GM12864 (cell line): ENCODE data around the gene OPCML.

Experiments
- DNase-seq: peaks from one replicate; pipeline ENCODE4 v3.0.0-alpha.2; 2011; ENCODE audit warnings: low read depth
- H3K4me3 ChIP-seq: 2 replicates; pipeline ENCODE4 v1.5.1; 2011; ENCODE audit warnings: mild to moderate bottlenecking, low read depth, low read length, control low read depth
- TF ChIP-seq, protein P1 (sequence below): IDR thresholded peaks from 2 replicates; pipeline ENCODE4 v1.5.1; 2011; ENCODE audit warnings: low read depth, mild to moderate bottlenecking, moderate library complexity, low read length, control low read depth, inconsistent platforms; ENCODE audit errors: missing control alignments

Gene OPCML

DNA sequence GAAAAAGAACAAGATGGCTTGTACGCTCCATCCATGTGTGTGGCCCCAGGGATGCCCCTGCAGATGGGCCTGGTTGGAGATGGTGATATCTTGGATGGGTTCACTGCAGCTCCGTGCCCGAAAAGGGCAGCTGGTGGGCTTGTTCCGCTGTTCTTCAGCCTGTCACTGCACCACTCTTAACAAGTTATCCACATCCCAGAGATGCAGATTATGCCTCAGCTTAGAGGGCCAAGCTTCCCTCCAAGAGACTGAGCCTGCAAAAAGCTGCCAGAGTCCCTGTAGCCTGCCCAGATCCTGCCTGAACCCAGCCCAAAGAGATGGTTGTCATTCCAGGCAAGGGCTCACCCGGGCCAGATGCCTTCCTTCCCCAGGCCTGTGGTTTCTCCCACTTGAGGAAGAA is 308.0 kb downstream of the OPCML start:
- DNase-seq: no peak
- H3K4me3 ChIP-seq: no peak overlapping the region
- TF ChIP-seq, protein P1, sequence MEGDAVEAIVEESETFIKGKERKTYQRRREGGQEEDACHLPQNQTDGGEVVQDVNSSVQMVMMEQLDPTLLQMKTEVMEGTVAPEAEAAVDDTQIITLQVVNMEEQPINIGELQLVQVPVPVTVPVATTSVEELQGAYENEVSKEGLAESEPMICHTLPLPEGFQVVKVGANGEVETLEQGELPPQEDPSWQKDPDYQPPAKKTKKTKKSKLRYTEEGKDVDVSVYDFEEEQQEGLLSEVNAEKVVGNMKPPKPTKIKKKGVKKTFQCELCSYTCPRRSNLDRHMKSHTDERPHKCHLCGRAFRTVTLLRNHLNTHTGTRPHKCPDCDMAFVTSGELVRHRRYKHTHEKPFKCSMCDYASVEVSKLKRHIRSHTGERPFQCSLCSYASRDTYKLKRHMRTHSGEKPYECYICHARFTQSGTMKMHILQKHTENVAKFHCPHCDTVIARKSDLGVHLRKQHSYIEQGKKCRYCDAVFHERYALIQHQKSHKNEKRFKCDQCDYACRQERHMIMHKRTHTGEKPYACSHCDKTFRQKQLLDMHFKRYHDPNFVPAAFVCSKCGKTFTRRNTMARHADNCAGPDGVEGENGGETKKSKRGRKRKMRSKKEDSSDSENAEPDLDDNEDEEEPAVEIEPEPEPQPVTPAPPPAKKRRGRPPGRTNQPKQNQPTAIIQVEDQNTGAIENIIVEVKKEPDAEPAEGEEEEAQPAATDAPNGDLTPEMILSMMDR: no peak

DNA sequence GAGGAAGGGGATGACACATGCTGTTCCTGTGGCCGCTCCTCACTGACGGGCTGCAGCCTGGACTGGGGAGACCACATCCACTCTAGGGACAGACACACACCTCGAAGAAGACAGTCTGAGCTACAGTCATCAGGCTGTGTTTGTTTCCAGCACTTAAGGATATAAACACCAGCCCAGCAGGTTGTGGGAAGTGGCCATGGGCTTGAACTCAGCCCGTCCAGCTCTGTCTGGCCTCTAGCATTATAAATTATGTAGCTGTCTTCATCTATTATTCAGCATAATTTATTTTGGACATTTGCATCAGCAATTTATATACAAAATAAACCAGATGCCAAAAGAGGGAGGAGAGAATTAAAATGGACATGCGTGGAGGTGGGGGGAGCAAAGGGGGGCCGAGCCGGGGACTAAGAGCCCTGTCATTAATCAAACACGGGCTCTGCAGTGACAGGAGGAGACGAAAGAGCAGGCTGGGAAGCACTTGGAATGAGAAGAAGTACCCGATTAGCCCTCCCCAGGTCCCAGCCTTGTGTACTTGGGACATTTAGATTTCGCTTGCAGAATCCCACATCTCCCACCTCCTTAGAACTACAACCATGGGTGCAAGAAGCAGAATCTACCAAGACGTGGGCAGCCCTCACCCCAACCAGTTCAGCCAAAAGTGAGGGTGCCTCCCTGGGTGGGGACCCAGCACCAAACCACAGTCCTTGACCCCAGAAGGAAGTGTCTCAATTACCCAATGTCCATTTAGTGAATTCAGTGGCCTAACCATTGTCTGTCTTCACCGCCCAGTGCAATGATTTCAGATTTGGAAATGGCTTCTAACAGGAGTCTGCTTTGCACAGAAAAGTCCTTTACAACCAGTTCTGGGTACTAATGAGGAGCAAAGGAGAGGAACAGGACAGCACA is 309.6 kb downstream of the OPCML start:
- DNase-seq: no peak
- TF ChIP-seq, protein P1: no peak
- no peak overlapping the region for H3K4me3 ChIP-seq

DNA sequence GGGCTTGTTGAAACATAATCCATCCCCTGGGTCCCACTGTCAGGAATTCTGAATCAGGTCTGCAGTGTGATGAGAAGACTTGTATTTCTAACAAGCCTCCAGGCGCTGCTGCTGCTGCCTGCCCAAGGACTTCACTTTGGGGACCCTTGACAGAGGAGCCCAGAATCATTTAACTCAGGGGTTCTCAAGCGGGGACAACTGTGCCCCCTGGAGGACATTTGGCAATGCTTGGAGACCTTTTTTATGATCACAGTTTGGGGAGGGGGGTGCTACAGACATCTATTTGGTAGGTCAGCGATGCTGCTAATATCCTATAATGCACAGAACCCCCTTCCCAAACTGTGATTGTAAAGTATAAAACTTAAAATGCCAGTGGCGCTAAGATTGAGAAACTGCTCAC is 312.8 kb downstream of the OPCML start:
- TF ChIP-seq, protein P1: no peak
- no peak for DNase-seq
- no peak overlapping the region for H3K4me3 ChIP-seq

DNA sequence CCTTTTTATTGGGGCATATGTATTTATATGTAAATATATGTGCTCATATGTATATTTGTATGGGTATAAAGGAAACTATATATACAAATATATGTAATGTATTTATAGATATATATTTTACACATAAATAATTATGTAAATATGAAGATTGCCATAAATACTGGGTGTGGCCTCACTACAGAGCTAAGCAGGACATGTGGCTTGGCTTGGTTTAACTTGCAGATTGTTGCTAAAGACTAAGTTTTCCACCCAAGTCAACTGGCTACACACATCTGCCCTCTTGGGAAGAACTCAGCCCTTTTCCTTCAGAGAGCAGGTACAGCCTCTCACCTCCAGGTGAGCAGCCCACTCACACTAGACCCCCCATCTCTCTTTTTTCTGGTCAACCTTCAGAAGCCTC is 315.5 kb downstream of the OPCML start:
- H3K4me3 ChIP-seq: no peak overlapping the region
- no peak for DNase-seq
- TF ChIP-seq, protein P1: no peak

DNA sequence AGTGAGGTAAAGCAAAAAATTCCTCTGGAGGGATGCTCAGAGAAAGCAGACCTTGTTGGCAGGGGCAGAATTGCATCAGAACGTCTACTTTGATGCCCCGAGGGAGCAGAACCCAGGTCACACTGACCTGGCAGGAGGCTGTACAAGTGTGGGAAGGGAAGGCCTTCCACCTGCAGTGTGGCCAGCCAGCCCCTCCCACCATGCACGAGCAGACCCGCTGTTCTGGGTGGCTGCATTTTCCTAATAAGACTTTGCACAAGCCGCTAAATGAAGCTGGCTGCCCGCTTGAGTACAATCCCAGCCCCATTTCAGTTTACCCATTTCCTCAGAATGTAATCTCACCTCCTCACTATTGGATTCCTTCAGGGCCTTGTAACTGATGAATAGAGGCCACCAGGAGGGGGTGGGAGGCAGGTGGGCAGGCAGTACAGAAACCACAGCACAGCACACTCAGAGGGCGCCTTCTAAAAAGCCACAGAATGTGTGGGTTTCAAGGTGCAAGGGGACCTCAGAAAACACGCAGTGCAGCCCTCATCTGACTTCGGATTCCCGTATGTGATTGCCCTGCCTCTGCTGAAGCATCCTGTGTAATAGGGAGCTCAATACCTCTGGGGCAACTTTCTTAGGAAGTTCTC is 316.6 kb downstream of the OPCML start:
- no peak overlapping the region for H3K4me3 ChIP-seq
- no peak for DNase-seq
- TF ChIP-seq, protein P1: no peak

DNA sequence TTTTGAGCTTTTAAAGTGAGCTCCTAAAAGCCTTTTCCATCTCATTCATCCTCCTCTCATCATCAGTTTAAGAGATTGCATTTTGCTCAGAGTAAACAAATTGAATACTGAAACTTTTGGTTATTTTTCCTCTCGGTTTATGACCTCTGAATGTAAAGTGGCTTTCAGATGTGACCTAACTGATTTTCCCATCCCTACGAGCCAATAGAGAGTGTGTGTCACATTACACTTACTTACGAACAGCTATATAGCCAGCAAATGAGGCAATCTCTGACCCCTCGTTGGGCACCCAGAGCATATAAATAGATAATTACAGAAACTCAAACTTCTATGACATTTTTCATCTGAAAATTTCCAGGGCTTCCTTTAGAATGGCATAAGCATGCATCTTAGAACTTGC is 317.7 kb downstream of the OPCML start:
- no peak for DNase-seq
- TF ChIP-seq, protein P1: no peak
- no peak overlapping the region for H3K4me3 ChIP-seq
